Upper lobe of left lung (tissue), 6 donors: ENCODE measurements around the gene SLC7A6. TPM values are rescaled to one million over a fixed set of nuclear protein-coding genes. Genes with fewer than 3 reads are reported as not detected.
A peak's percentile ranks its signal among the peaks of the same experiment; 100 is the strongest.

Experiments used
- ATAC-seq, 2 donors: fragments of 200-7000 bp; cut with Tn5 transposase; one replicate each; pipeline ENCODE4 v1.9.1; 2022; ENCODE audit warnings: mild to moderate bottlenecking in 2 of 2, moderate library complexity in 2 of 2; ENCODE audit not compliant: low FRiP score in 2 of 2
- DNase-seq, 2 donors: peaks; one replicate each; pipeline ENCODE4 v3.0.0-alpha.2; 2019 to 2020
- H3K27ac ChIP-seq, 4 donors: fragments of 200-600 bp; sonication (generic); one replicate each; pipeline ENCODE4 v1.5.1; 2016 to 2019
- H3K27me3 ChIP-seq, 4 donors: fragments of 200-600 bp; sonication (generic); one replicate each; pipeline ENCODE4 v1.5.1; 2017 to 2019
- H3K36me3 ChIP-seq, 4 donors: fragments of 200-600 bp; sonication (generic); one replicate each; pipeline ENCODE4 v1.5.1; 2016 to 2019
- H3K4me1 ChIP-seq, 4 donors: fragments of 200-600 bp; sonication (generic); one replicate each; pipeline ENCODE4 v1.5.1; 2018 to 2019
- H3K4me3 ChIP-seq, 4 donors: fragments of 200-600 bp; sonication (generic); one replicate each; pipeline ENCODE4 v1.5.1; 2017 to 2019; ENCODE audit warnings: mild to moderate bottlenecking in 2 of 4, moderate library complexity in 1 of 4
- H3K9me3 ChIP-seq, 4 donors: fragments of 200-600 bp; sonication (generic); one replicate each; pipeline ENCODE4 v1.5.1; 2018 to 2019
- EP300 ChIP-seq, 4 donors: sonication (generic); formaldehyde crosslinking; IDR thresholded peaks; one replicate each; pipeline ENCODE4 v1.5.1; 2017; ENCODE audit warnings: antibody characterized with exemption in 4 of 4, control low read depth in 2 of 4
- POLR2A ChIP-seq, 4 donors: fragments of 450-650 bp; IDR thresholded peaks; one replicate each; pipeline ENCODE4 v1.5.1; 2016 to 2017; ENCODE audit warnings: antibody characterized with exemption in 4 of 4, mild to moderate bottlenecking in 2 of 4
- POLR2AphosphoS5 ChIP-seq, 2 donors: sonication (generic); formaldehyde crosslinking; IDR thresholded peaks; one replicate each; pipeline ENCODE4 v1.5.1; 2017; ENCODE audit warnings: antibody characterized with exemption in 2 of 2
- WGBS, 2 donors: methylation state at CpG; one replicate each; pipeline ENCODE4 v1.1.5; 2017 to 2018; 5-methylcytosine and 5-hydroxymethylcytosine counted together
- total RNA-seq, 6 donors: library from RNA; depleted of rRNA in 4 of 6; stranded (reverse); fragments of >200 nt in 4 of 6; gene quantifications; one replicate each; pipeline versions ENCODE4 v1.1.0 to v1.2.1, GENCODE V29; 2016 to 2021
- TF ChIP-seq, protein P1 (sequence below), 6 experiments: fragments of 450-650 bp in 4 of 6; fragments of 200-600 bp in 2 of 6; sonication (generic) in 2 of 6; IDR thresholded peaks; one replicate each; pipeline ENCODE4 v1.5.1; 2016 to 2019; ENCODE audit warnings: antibody characterized with exemption in 6 of 6
- donor health status: DM: no; HTN: no; CAD: no; lungs with moderate emphysema.
- donor health status: DM: no; HTN: yes; CAD: no; lungs with severe emphysema.

SLC7A6 gene
- total RNA-seq, 6 donors from 2014 or later, result 44.9 to 109 (median 49.5) TPM

DNA sequence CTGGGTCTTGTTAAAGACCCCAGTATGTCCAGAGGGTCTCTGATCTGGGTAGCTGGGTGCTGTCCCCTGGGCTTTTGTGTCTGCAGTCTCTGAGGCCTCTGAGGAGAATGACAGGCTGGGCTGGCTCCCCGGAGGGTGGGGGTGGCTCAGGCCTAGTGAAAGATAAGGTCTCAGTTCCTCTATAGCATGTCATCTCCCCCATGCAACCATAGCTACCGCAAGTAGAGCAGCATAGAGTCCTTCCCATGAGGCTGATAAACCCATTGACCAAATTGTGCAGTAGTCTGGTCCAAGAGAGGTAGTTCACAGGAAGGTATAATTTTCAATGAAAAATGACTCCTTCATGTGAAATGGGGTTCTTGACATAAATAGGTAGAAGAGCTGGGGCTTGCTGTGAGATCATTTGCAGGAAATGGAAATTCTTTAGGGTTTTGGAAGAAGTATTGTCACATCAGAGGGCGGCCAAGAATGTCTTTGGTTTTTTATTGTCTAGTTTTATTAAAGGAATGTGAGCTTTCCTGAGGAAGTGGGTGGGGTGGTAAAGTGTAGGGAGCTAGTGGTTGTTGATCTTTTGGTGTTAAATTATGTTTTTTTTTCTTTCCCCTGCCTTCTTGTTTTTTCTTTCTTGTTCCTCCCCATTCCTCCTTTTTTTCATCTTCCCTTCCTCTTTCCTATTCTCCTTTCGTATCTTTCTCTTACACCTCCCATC lies 25.4 kb downstream of the SLC7A6 start:
- Histone ChIP-seq H3K27ac (peak overlapping the region; percentile 44 to 76 (median 66)), H3K4me1 (peaks cover 26 to 55% (median 46%) of the 10 kb centered on the region in 4 donors), H3K27me3 (no peaks in the 10 kb centered on the region), H3K9me3 (no peaks in the 10 kb centered on the region), H3K36me3 (peaks cover 0 to 51% (median 27%) of the 10 kb centered on the region in 4 donors), H3K4me3 (no peak overlapping the region)
- WGBS, 2 donors, result 41% methylated on average over 3 to 4 of the region's 4 CpGs
- ATAC-seq, result no peak
- no peak for DNase-seq
- TF ChIP-seq POLR2A (IDR thresholded peaks at IDR 0.05) (no peak), POLR2AphosphoS5 (IDR thresholded peaks at IDR 0.05) (no peak)

DNA sequence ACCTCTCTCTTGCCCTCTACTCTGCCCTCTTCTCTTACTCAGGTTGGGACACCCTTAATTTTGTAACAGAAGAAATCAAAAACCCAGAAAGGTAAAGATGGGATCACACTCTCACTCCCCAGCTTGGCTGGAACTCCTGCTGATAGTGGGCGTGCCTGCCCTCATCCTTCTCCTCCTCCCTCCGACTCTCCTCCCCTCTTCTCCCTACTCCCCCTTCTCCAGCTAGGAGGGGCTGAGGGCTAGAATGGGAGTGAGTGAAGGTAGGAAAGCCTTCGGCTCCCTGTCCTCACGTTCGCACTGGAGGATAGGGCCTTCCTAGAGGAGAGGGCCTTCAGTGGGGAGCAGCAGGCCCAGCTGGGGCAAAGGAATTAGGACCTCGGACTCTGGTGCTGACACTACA lies 26.1 kb downstream of the SLC7A6 start:
- peak overlapping the region; percentile 44 to 76 (median 58) for H3K27ac ChIP-seq

DNA sequence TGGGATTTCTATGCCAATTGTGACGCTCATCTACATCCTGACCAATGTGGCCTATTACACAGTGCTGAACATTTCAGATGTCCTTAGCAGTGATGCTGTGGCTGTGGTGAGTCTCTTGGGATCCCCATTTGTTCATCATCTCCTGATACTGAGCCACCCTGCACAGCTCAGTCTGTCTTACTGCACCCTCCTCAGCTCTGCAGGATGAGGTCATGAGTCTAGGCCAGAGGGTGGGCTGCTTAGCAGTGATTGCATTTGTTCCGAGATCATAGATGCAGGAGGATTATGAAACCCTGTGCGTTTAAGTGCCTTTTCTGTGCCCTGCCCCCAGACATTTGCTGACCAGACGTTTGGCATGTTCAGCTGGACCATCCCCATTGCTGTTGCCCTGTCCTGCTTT lies 26.9 kb downstream of the SLC7A6 start:
- WGBS, 2 donors, result 79 to 83% methylated on average over 4 of the region's 4 CpGs

More for the DNA sequence above, 26.1 kb downstream of the SLC7A6 start:
- Histone ChIP-seq H3K27me3 (no peaks in the 10 kb centered on the region), H3K4me1 (peaks cover 21 to 48% (median 40%) of the 10 kb centered on the region in 4 donors), H3K9me3 (no peaks in the 10 kb centered on the region), H3K4me3 (no peak overlapping the region), H3K36me3 (peaks cover 0 to 58% (median 33%) of the 10 kb centered on the region in 4 donors)
- no peak for TF ChIP-seq POLR2AphosphoS5 (IDR thresholded peaks at IDR 0.05)
- TF ChIP-seq POLR2A (IDR thresholded peaks at IDR 0.05), result no peak
- TF ChIP-seq EP300 (IDR thresholded peaks at IDR 0.05), result no peak
- TF ChIP-seq, protein P1, sequence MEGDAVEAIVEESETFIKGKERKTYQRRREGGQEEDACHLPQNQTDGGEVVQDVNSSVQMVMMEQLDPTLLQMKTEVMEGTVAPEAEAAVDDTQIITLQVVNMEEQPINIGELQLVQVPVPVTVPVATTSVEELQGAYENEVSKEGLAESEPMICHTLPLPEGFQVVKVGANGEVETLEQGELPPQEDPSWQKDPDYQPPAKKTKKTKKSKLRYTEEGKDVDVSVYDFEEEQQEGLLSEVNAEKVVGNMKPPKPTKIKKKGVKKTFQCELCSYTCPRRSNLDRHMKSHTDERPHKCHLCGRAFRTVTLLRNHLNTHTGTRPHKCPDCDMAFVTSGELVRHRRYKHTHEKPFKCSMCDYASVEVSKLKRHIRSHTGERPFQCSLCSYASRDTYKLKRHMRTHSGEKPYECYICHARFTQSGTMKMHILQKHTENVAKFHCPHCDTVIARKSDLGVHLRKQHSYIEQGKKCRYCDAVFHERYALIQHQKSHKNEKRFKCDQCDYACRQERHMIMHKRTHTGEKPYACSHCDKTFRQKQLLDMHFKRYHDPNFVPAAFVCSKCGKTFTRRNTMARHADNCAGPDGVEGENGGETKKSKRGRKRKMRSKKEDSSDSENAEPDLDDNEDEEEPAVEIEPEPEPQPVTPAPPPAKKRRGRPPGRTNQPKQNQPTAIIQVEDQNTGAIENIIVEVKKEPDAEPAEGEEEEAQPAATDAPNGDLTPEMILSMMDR (IDR thresholded peaks at IDR 0.05), result no peak
- ATAC-seq (no peak), DNase-seq (no peak)
- WGBS, 2 donors, result 62 to 77% methylated on average over 6 of the region's 6 CpGs

DNA sequence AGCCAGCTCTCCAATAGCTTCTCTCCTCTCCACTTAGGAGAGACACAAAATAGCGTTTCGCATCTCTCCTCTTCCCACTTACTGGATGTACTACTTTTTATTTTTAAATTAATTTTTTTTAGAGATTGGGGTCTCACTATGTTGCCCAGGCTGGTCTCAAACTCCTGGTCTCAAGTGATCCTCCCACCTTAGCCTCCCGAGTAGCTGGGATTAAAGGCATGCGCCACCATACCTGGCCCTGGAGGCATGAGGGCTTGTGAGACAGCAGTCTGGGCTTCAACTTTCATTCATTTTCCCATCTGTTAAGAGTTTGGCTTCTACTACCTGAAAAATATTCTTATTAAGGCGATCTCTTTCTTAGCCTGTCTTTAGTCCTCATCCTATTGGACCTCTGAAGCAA lies 28.1 kb downstream of the SLC7A6 start:
- Histone ChIP-seq H3K4me3 (no peak overlapping the region), H3K9me3 (no peaks in the 10 kb centered on the region), H3K36me3 (peaks cover 0 to 78% (median 50%) of the 10 kb centered on the region in 4 donors), H3K27ac (no peak overlapping the region), H3K4me1 (peaks cover 14 to 30% (median 21%) of the 10 kb centered on the region in 4 donors), H3K27me3 (no peaks in the 10 kb centered on the region)
- ATAC-seq (no peak), DNase-seq (no peak)
- TF ChIP-seq POLR2AphosphoS5 (IDR thresholded peaks at IDR 0.05), result no peak
- TF ChIP-seq, protein P1 (IDR thresholded peaks at IDR 0.05), result no peak
- TF ChIP-seq EP300 (IDR thresholded peaks at IDR 0.05), result no peak
- no peak for TF ChIP-seq POLR2A (IDR thresholded peaks at IDR 0.05)
- WGBS, 2 donors, result 90 to 95% methylated on average over 5 of the region's 5 CpGs

More for the DNA sequence above, 26.9 kb downstream of the SLC7A6 start:
- H3K9me3 ChIP-seq, result no peaks in the 10 kb centered on the region
- ATAC-seq (no peak), DNase-seq (no peak)
- TF ChIP-seq EP300 (IDR thresholded peaks at IDR 0.05), result no peak
- no peak for TF ChIP-seq POLR2AphosphoS5 (IDR thresholded peaks at IDR 0.05)
- no peak for TF ChIP-seq POLR2A (IDR thresholded peaks at IDR 0.05)
- TF ChIP-seq, protein P1 (IDR thresholded peaks at IDR 0.05), result no peak
- H3K4me3 ChIP-seq, result no peak overlapping the region
- H3K27ac ChIP-seq, result peak overlapping the region in 1 of 4 donors; percentile 67
- H3K4me1 ChIP-seq, result peaks cover 17 to 41% (median 32%) of the 10 kb centered on the region in 4 donors
- peaks cover 0 to 66% (median 41%) of the 10 kb centered on the region in 4 donors for H3K36me3 ChIP-seq
- H3K27me3 ChIP-seq, result no peaks in the 10 kb centered on the region

DNA sequence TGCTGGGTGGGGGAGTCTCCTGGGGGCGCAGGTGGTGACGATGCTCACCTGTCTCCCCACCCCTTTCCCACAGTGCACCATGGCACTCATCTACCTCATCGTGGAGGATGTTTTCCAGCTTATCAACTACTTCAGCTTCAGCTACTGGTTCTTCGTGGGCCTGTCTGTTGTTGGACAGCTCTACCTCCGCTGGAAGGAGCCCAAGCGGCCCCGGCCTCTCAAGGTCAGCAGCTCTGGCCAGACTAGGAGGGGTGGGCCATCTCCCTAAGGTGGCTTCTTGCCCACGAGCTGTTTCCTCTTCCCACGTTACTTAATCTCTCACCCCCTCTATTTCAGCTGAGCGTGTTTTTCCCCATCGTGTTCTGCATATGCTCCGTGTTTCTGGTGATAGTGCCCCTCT lies 32.0 kb downstream of the SLC7A6 start:
- Histone ChIP-seq H3K27ac (no peak overlapping the region), H3K36me3 (peaks cover 14 to 99% (median 72%) of the 10 kb centered on the region in 4 donors), H3K27me3 (no peaks in the 10 kb centered on the region), H3K9me3 (no peaks in the 10 kb centered on the region), H3K4me3 (no peak overlapping the region), H3K4me1 (no peaks in the 10 kb centered on the region)
- no peak for TF ChIP-seq POLR2AphosphoS5 (IDR thresholded peaks at IDR 0.05)
- no peak for TF ChIP-seq POLR2A (IDR thresholded peaks at IDR 0.05)
- 77 to 83% methylated on average over 12 of the region's 12 CpGs for WGBS, 2 donors
- DNase-seq (no peak), ATAC-seq (no peak)
